ENCODE measurements around the gene COX8A. TPM values are rescaled to one million over a fixed set of nuclear protein-coding genes. Genes with fewer than 3 reads are reported as not detected.

Gene COX8A
- total RNA-seq, 1 donor from 2014 or later, result 182 TPM

GRCh38 chr11:64005691-64006090, 31.3 kb downstream of the COX8A start:
- H3K4me1 Mint-ChIP-seq, result peaks cover 10% of the 10 kb centered on the region
- CTCF ChIA-PET, result no interaction called here
- H3K4me3 Mint-ChIP-seq, result no peak overlapping the region
- no peak for DNase-seq
- TF ChIP-seq CTCF (IDR thresholded peaks at IDR 0.05), result no peak
- peaks cover 1% of the 10 kb centered on the region for H3K9me3 Mint-ChIP-seq
- H3K27me3 Mint-ChIP-seq, result peaks cover 30% of the 10 kb centered on the region
- intact Hi-C loops (cut with micrococcal nuclease), result no loop called here
- no peak for ATAC-seq (ENCODE audit: low read depth)
- H3K27ac Mint-ChIP-seq, result no peak overlapping the region
- POLR2A ChIA-PET, result no interaction called here
- H3K36me3 Mint-ChIP-seq (ENCODE audit: low read depth), result no peaks in the 10 kb centered on the region

- Mint-ChIP-seq H3K27me3 (peaks cover 32% of the 10 kb centered on the region), H3K27ac (no peak overlapping the region), H3K36me3 (ENCODE audit: low read depth) (no peaks in the 10 kb centered on the region), H3K9me3 (peaks cover 3% of the 10 kb centered on the region), H3K4me1 (peaks cover 10% of the 10 kb centered on the region), H3K4me3 (no peak overlapping the region)
- TF ChIP-seq CTCF (IDR thresholded peaks at IDR 0.05), result no peak
- intact Hi-C loops (cut with micrococcal nuclease), result no loop called here
- CTCF ChIA-PET, result no interaction called here
- no peak for DNase-seq
- POLR2A ChIA-PET, result no interaction called here
- no peak for ATAC-seq (ENCODE audit: low read depth)
Observed at GRCh38 chr11:64006398-64006797, 32.0 kb downstream of the COX8A start.

GRCh38 chr11:64007160-64007628, 32.8 kb downstream of the COX8A start:
- CTCF ChIA-PET, result no interaction called here

GRCh38 chr11:64007629-64008282, 33.3 kb downstream of the COX8A start:
- peaks cover 3% of the 10 kb centered on the region for H3K9me3 Mint-ChIP-seq
- H3K4me3 Mint-ChIP-seq, result peak overlapping the region; percentile 53
- H3K4me1 Mint-ChIP-seq, result peaks cover 10% of the 10 kb centered on the region
- DNase-seq (no peak), ATAC-seq (ENCODE audit: low read depth) (no peak)
- CTCF ChIA-PET, result no interaction called here
- intact Hi-C loops (cut with micrococcal nuclease), result no loop called here
- H3K27me3 Mint-ChIP-seq, result peaks cover 32% of the 10 kb centered on the region
- H3K27ac Mint-ChIP-seq, result no peak overlapping the region
- no peaks in the 10 kb centered on the region for H3K36me3 Mint-ChIP-seq (ENCODE audit: low read depth)
- POLR2A ChIA-PET, result no interaction called here
- no peak for TF ChIP-seq CTCF (IDR thresholded peaks at IDR 0.05)

More at GRCh38 chr11:64007160-64007628, 32.8 kb downstream of the COX8A start:
- intact Hi-C loops (cut with micrococcal nuclease), result no loop called here
- DNase-seq (no peak), ATAC-seq (ENCODE audit: low read depth) (no peak)
- Mint-ChIP-seq H3K4me1 (peaks cover 10% of the 10 kb centered on the region), H3K36me3 (ENCODE audit: low read depth) (no peaks in the 10 kb centered on the region), H3K4me3 (peak overlapping the region; percentile 53), H3K27me3 (peaks cover 32% of the 10 kb centered on the region), H3K27ac (peak overlapping the region; percentile 10), H3K9me3 (peaks cover 3% of the 10 kb centered on the region)
- POLR2A ChIA-PET, result no interaction called here
- TF ChIP-seq CTCF (IDR thresholded peaks at IDR 0.05), result no peak

GRCh38 chr11:64008283-64008913, 34.0 kb downstream of the COX8A start:
- DNase-seq (no peak), ATAC-seq (ENCODE audit: low read depth) (no peak)
- Mint-ChIP-seq H3K4me1 (peaks cover 10% of the 10 kb centered on the region), H3K27me3 (peaks cover 32% of the 10 kb centered on the region), H3K9me3 (peaks cover 3% of the 10 kb centered on the region), H3K27ac (no peak overlapping the region), H3K4me3 (no peak overlapping the region), H3K36me3 (ENCODE audit: low read depth) (no peaks in the 10 kb centered on the region)
- CTCF ChIA-PET, result no interaction called here
- intact Hi-C loops (cut with micrococcal nuclease), result no loop called here
- no peak for TF ChIP-seq CTCF (IDR thresholded peaks at IDR 0.05)
- POLR2A ChIA-PET, result no interaction called here
